Measurements from ENCODE around the gene RPH3AL. TPM values are rescaled to one million over a fixed set of nuclear protein-coding genes. Genes with fewer than 3 reads are reported as not detected.

The RPH3AL gene
- polyA plus RNA-seq, 1 donor from 2014 or later = 0.87 TPM

DNA sequence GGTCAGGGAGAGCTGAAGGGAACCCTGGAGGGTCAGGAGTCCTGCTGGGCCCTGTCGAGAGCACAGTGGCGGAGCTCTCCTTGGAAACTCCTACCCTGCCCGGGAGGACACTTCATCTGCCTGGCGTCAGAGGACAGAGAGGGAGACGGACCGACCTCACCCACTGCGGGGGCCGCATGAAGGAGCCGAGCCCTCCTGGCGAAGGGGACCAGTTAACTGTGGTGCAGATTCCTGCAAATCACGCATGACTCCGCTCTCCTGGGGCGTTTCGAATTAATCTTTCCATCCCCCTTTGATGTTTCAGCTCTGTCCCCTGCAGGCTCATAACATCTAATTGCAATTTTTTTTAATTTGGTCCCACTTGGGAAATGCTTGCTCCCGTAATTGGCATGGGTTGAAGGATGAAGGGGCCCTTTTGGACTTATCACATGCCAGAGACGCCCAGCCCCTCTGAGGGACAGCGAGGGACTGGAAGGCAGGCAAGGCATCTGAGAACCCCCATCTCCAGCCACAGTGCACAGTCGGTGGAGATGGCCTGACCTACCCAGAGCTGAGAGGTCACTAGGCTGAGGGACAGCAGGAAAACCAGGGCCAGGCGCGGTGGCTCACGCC, 26.5 kb downstream of the RPH3AL start:
- Histone ChIP-seq H3K79me2 (replicated peaks; ENCODE audit: insufficient read depth, low read length) (no peaks in the 10 kb centered on the region), H4K20me1 (ENCODE audit: insufficient read depth) (no peaks in the 10 kb centered on the region), H3K4me3 (ENCODE audit: low read length) (no peak overlapping the region), H3K9ac (ENCODE audit: low read length) (no peak overlapping the region), H3K27ac (ENCODE audit: low read length) (no peak overlapping the region), H3K9me3 (ENCODE audit: low read length) (no peaks in the 10 kb centered on the region), H3K9me2 (ENCODE audit: insufficient read depth, low read length) (no peaks in the 10 kb centered on the region), H2AFZ (ENCODE audit: low read depth, low read length) (no peak overlapping the region), H3K4me2 (ENCODE audit: low read length) (no peak overlapping the region), H3K36me3 (ENCODE audit: insufficient read depth, low read length) (no peaks in the 10 kb centered on the region), H3F3A (ENCODE audit: insufficient read depth, low read length, poor library complexity, severe bottlenecking) (no peaks in the 10 kb centered on the region), H3K27me3 (ENCODE audit: insufficient read depth, low read depth, low read length) (no peaks in the 10 kb centered on the region)
- TF ChIP-seq, protein P1, sequence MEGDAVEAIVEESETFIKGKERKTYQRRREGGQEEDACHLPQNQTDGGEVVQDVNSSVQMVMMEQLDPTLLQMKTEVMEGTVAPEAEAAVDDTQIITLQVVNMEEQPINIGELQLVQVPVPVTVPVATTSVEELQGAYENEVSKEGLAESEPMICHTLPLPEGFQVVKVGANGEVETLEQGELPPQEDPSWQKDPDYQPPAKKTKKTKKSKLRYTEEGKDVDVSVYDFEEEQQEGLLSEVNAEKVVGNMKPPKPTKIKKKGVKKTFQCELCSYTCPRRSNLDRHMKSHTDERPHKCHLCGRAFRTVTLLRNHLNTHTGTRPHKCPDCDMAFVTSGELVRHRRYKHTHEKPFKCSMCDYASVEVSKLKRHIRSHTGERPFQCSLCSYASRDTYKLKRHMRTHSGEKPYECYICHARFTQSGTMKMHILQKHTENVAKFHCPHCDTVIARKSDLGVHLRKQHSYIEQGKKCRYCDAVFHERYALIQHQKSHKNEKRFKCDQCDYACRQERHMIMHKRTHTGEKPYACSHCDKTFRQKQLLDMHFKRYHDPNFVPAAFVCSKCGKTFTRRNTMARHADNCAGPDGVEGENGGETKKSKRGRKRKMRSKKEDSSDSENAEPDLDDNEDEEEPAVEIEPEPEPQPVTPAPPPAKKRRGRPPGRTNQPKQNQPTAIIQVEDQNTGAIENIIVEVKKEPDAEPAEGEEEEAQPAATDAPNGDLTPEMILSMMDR (IDR thresholded peaks at IDR 0.05; ENCODE audit: poor library complexity, severe bottlenecking) = no peak
- TF ChIP-seq, protein P2, sequence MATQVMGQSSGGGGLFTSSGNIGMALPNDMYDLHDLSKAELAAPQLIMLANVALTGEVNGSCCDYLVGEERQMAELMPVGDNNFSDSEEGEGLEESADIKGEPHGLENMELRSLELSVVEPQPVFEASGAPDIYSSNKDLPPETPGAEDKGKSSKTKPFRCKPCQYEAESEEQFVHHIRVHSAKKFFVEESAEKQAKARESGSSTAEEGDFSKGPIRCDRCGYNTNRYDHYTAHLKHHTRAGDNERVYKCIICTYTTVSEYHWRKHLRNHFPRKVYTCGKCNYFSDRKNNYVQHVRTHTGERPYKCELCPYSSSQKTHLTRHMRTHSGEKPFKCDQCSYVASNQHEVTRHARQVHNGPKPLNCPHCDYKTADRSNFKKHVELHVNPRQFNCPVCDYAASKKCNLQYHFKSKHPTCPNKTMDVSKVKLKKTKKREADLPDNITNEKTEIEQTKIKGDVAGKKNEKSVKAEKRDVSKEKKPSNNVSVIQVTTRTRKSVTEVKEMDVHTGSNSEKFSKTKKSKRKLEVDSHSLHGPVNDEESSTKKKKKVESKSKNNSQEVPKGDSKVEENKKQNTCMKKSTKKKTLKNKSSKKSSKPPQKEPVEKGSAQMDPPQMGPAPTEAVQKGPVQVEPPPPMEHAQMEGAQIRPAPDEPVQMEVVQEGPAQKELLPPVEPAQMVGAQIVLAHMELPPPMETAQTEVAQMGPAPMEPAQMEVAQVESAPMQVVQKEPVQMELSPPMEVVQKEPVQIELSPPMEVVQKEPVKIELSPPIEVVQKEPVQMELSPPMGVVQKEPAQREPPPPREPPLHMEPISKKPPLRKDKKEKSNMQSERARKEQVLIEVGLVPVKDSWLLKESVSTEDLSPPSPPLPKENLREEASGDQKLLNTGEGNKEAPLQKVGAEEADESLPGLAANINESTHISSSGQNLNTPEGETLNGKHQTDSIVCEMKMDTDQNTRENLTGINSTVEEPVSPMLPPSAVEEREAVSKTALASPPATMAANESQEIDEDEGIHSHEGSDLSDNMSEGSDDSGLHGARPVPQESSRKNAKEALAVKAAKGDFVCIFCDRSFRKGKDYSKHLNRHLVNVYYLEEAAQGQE (IDR thresholded peaks at IDR 0.05; ENCODE audit: borderline replicate concordance) = no peak
- TF ChIP-seq RAD21 (conservative IDR thresholded peaks at IDR 0.05) (no peak), SMC3 (conservative IDR thresholded peaks at IDR 0.05; ENCODE audit: poor library complexity) (no peak), POLR2AphosphoS5 (IDR thresholded peaks at IDR 0.05) (no peak), TAF1 (IDR thresholded peaks at IDR 0.05; ENCODE audit: low read depth) (no peak), EP300 (conservative IDR thresholded peaks at IDR 0.05; ENCODE audit: poor library complexity, severe bottlenecking) (no peak), EZH2 (IDR thresholded peaks at IDR 0.05; ENCODE audit: borderline replicate concordance, insufficient read depth, low read length, poor library complexity, severe bottlenecking) (no peak), MXI1 (conservative IDR thresholded peaks at IDR 0.05; ENCODE audit: poor library complexity, severe bottlenecking) (no peak)

DNA sequence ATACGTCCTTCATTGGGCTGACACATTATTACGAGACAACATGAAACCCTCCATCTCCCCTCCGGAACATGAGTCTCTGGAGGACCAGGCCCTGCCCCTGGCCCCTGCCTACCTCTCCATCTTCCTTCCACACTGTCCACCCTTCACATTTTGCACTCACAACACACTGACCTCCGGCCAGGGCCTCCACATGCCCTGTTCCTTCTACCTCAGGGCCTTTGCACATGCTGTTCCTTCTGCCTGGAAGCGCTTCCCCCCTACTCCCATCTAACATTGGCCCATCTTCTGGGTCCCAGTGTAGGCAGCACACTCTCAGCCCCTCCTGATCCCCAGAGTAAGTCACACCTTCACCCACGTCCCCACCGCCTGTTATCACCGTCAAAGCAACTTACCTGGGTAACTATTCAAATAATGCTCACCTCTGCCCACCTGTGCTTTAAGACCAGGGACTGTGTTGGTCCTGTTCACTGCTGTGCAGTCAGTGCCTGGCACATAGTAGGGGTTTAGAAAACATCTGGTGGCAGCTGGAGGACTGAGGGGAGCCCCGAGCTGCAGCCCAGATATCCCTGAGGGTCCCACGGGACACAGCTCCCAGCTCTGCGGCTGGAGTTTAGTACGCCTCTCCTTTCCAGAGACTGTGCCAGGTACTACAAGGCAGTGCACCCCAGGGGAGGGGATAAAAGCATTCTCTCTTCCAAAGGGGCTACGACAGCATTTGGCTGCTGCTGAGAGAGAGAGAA, 27.2 kb downstream of the RPH3AL start:
- no peaks in the 10 kb centered on the region for H4K20me1 ChIP-seq (ENCODE audit: insufficient read depth)
- H2AFZ ChIP-seq (ENCODE audit: low read depth, low read length) = no peak overlapping the region
- H3K27ac ChIP-seq (ENCODE audit: low read length) = no peak overlapping the region

More for the DNA sequence above, 27.2 kb downstream of the RPH3AL start:
- no peak overlapping the region for H3K4me3 ChIP-seq (ENCODE audit: low read length)
- no peaks in the 10 kb centered on the region for H3K79me2 ChIP-seq (replicated peaks; ENCODE audit: insufficient read depth, low read length)
- no peaks in the 10 kb centered on the region for H3K9me3 ChIP-seq (ENCODE audit: low read length)
- no peak overlapping the region for H3K9ac ChIP-seq (ENCODE audit: low read length)
- no peaks in the 10 kb centered on the region for H3K9me2 ChIP-seq (ENCODE audit: insufficient read depth, low read length)
- no peaks in the 10 kb centered on the region for H3K27me3 ChIP-seq (ENCODE audit: insufficient read depth, low read depth, low read length)
- H3K36me3 ChIP-seq (ENCODE audit: insufficient read depth, low read length) = no peaks in the 10 kb centered on the region
- no peaks in the 10 kb centered on the region for H3F3A ChIP-seq (ENCODE audit: insufficient read depth, low read length, poor library complexity, severe bottlenecking)
- no peak for TF ChIP-seq EP300 (conservative IDR thresholded peaks at IDR 0.05; ENCODE audit: poor library complexity, severe bottlenecking)
- TF ChIP-seq TAF1 (IDR thresholded peaks at IDR 0.05; ENCODE audit: low read depth) = no peak
- no peak for TF ChIP-seq EZH2 (IDR thresholded peaks at IDR 0.05; ENCODE audit: borderline replicate concordance, insufficient read depth, low read length, poor library complexity, severe bottlenecking)
- TF ChIP-seq SMC3 (conservative IDR thresholded peaks at IDR 0.05; ENCODE audit: poor library complexity) = no peak
- TF ChIP-seq, protein P1 (IDR thresholded peaks at IDR 0.05; ENCODE audit: poor library complexity, severe bottlenecking) = no peak
- TF ChIP-seq MXI1 (conservative IDR thresholded peaks at IDR 0.05; ENCODE audit: poor library complexity, severe bottlenecking) = no peak
- no peak for TF ChIP-seq POLR2AphosphoS5 (IDR thresholded peaks at IDR 0.05)
- TF ChIP-seq, protein P2 (IDR thresholded peaks at IDR 0.05; ENCODE audit: borderline replicate concordance) = no peak
- no peak for TF ChIP-seq RAD21 (conservative IDR thresholded peaks at IDR 0.05)
- no peak overlapping the region for H3K4me2 ChIP-seq (ENCODE audit: low read length)

All from neural cell (in vitro differentiated cells).